GM12865 (cell line): Measurements from ENCODE around the gene PAX8.

Source experiments
- DNase-seq: peaks from one replicate; pipeline ENCODE4 v3.0.0; 2010; ENCODE audit warnings: low read depth
- H3K4me3 ChIP-seq: 2 replicates; pipeline ENCODE4 v1.5.1; 2011; ENCODE audit warnings: mild to moderate bottlenecking, low read depth, low read length, control low read depth
- TF ChIP-seq, protein P1 (sequence below): IDR thresholded peaks from 2 replicates; pipeline ENCODE4 v1.5.1; 2011; ENCODE audit warnings: low read length, control low read depth, low read depth, inconsistent platforms; ENCODE audit not compliant: insufficient read depth; ENCODE audit errors: missing control alignments

Gene PAX8

GRCh38 chr2:113226462-113226861 lies 52.3 kb downstream of the PAX8 start:
- H3K4me3 ChIP-seq, result no peak overlapping the region
- no peak for DNase-seq
- TF ChIP-seq, protein P1, sequence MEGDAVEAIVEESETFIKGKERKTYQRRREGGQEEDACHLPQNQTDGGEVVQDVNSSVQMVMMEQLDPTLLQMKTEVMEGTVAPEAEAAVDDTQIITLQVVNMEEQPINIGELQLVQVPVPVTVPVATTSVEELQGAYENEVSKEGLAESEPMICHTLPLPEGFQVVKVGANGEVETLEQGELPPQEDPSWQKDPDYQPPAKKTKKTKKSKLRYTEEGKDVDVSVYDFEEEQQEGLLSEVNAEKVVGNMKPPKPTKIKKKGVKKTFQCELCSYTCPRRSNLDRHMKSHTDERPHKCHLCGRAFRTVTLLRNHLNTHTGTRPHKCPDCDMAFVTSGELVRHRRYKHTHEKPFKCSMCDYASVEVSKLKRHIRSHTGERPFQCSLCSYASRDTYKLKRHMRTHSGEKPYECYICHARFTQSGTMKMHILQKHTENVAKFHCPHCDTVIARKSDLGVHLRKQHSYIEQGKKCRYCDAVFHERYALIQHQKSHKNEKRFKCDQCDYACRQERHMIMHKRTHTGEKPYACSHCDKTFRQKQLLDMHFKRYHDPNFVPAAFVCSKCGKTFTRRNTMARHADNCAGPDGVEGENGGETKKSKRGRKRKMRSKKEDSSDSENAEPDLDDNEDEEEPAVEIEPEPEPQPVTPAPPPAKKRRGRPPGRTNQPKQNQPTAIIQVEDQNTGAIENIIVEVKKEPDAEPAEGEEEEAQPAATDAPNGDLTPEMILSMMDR, result no peak

DNA sequence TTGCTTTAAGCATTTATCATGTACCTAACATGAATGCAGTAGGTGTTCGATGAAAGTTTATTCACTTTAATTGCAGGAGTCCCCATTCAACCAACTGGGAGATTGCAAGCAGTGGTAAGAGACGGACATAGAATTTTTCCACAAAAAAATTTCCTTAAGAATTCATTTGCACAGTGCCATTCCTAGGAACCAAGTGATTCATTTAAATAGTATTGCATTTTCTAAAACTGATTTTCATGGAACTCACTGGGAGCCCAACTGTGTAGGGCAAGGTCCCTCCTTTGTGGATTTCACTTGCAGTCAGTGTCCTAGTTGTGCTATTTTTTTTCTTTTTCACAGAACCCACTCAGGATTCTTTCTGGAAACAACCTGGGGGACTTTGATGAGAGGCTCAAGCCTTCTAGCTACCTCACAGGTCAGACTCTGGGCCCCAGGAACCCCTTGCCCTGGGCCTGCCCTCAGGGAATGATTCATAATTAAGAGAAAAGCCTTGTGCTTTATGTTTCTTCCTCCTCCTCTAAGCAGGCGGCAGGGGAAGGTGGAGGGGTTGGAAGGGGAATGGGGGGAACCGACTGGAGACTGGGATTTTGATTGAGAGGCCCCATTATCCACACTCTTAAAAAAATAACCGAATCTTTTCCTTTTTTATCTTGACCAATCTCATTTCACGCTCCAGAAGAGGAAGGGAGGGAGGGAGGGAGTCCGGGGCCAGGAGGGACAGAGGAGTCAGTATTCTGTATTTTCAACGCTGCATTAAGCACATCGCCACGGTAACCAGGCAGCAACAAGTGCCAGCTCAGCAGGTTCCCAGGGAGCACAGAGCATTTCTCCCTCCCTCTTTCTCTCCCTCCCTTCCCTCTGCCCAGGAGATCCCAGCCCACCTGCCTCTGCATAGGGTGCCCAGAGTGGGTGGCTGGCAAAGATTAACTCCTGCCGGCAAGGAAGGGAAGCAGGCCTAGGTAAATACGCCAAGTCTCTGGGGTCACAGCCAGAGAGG lies 53.2 kb downstream of the PAX8 start:
- no peak for DNase-seq
- no peak overlapping the region for H3K4me3 ChIP-seq
- TF ChIP-seq, protein P1, result no peak

DNA sequence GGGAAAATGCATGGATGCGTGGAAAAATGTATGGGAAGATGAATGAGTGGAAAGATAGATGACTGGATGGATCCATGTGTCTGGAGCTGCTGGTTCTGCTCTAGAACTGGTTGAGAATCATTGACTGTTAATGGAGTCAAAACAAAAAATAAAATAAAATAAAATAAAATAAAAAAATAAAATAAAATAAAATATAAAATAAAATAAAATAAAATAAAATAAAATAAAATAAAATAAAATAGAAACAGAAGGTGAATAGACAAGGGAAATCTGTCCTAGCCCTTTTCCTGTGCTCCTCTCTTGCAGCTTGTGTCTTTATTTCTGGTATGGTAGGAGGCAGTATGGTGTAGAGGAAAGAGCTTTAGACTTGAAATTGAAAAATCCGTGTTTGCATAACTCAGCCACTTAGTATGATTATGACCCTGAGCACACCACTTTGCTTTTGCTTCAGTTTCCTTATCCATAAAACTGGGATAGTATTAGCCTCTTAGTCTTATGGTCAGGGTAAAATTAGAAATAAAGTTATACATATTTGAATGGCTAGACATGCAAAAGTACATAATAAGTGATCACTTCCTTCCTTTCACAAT lies 54.0 kb downstream of the PAX8 start:
- no peak for DNase-seq
- no peak overlapping the region for H3K4me3 ChIP-seq
- TF ChIP-seq, protein P1, result no peak

- TF ChIP-seq, protein P1, result no peak
- H3K4me3 ChIP-seq, result no peak overlapping the region
- DNase-seq, result no peak
Measured at GRCh38 chr2:113223813-113224212, 54.9 kb downstream of the PAX8 start.

DNA sequence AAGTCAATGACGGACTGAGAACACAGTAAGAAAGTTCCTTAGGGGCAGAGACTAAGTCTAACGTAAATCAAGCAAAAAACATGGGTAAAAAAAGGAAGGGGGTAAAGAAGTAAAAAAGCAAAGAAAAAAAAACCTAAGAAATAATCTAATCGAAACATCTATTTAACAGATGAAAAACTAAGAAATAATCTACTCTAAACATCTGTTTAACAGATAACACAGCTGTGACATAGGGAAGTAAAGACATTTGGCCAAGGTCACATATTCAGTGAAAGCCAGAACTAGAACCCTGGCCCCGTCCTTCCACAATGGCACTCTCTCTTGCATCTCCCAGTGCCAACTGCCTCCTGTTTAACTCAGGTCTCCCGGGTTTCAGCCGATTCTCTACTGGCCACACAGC lies 56.9 kb downstream of the PAX8 start:
- no peak overlapping the region for H3K4me3 ChIP-seq
- TF ChIP-seq, protein P1, result no peak
- DNase-seq, result no peak

DNA sequence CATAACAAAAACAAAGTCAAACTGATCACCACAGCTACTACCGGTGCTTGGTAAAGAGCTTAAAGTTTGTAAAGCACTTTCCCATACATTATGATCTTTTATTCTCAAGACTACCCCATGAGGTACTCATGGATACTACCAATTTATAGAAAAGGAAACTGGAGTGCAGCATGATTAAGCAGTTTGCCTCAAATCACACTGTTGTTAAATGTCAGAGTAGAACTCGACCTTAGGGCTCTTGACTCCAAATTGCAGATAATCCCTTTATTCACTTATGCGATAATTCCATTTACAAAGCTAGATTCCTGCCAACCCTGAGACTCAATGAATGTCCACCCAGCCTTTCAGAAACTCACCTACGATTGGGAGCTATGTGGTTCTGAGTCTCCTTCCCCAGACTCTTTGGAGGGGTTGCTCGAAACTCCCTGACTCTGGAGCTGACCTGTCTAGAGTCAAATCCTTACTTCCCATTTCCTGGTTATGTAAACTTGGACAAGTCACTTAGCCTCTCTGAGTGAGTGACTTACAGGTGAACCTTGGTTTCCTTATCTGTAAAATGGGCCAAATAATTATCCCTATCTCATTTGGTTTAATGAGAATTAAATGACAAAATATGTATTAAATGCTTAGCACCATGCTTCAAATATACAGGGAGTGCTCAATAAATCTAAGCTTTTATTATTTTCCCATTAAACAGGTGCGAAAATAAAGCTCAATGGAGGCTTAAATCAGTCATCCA lies 57.6 kb downstream of the PAX8 start:
- H3K4me3 ChIP-seq, result no peak overlapping the region
- TF ChIP-seq, protein P1, result no peak

More for the DNA sequence above, 57.6 kb downstream of the PAX8 start:
- DNase-seq, result no peak
